Measurements from ENCODE around the gene CHIT1. TPM values are rescaled to one million over a fixed set of nuclear protein-coding genes. Genes with fewer than 3 reads are reported as not detected.

The CHIT1 gene
- total and polyA plus RNA-seq, 2 of the 8 experiments (the other 6 are each of a cell fraction or from before 2014, with no cell fraction given) = not detected

DNA sequence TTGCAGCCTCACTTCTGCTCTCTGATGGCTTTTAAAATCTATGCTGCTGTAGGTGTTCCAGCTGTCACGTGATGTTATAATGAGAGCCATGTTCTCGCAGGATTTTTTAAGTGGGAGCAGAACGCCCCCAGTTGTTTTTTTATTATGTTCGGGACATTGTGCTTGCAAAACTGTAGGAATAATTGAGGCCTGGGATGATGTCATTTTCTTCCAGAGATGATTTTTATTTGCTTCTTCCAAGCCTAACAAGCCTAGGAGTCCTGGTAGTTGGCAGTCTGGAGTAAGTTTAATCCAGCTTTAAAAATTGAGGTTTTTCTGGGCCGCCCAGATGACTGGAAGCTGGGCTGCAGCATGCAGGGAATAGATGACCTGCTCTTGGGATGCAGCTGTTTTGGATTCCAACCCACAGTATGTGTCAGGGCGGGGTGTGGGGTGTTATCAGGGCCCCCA is 34.6 kb upstream of the CHIT1 start:
- DNase-seq (ENCODE audit: low read depth in 1 of 2, low spot score in 2 of 2) (no peak), FAIRE-seq (no peak)
- no peaks in the 10 kb centered on the region for H4K20me1 ChIP-seq (replicated peaks in 1 of 2; ENCODE audit: control insufficient read depth in 1 of 2, insufficient read depth in 2 of 2, low read length in 2 of 2)
- no peak overlapping the region for H2BK15ac ChIP-seq (ENCODE audit: low read length)
- no peaks in the 10 kb centered on the region for H3K27me3 ChIP-seq (replicated peaks in 1 of 4; ENCODE audit: control insufficient read depth in 3 of 4, extremely low read depth in 1 of 4, insufficient read depth in 3 of 4, low read length in 3 of 4)
- no peak overlapping the region for H2BK12ac ChIP-seq (ENCODE audit: low read depth, low read length)
- H3K18ac ChIP-seq (ENCODE audit: extremely low read depth, low read length) = no peak overlapping the region
- WGBS, 2 experiments (ENCODE audit: extremely low coverage in 1 of 2, insufficient coverage in 1 of 2, insufficient read length in 1 of 2, insufficient replicate concordance in 2 of 2, low coverage in 1 of 2, low lambda C conversion rate in 2 of 2, missing lambda C conversion rate in 1 of 2) = 87% methylated on average over 6 of the region's 6 CpGs; no CpG with 5 or more reads in 1 of the 2 experiments
- no peak overlapping the region for H2AFZ ChIP-seq (ENCODE audit: low read length)
- no peak overlapping the region for H2BK20ac ChIP-seq (ENCODE audit: low read length)
- peaks cover 0 to 3% (median 1%) of the 10 kb centered on the region in 4 experiments; a peak in 2 of 7 replicates for H3K4me1 ChIP-seq (replicated peaks in 1 of 4; ENCODE audit: control insufficient read depth in 3 of 4, insufficient read depth in 4 of 4, low read length in 3 of 4)
- H3K4ac ChIP-seq (replicated peaks; ENCODE audit: insufficient read length, low read depth, low read length) = no peak overlapping the region
- H3K4me2 ChIP-seq (ENCODE audit: insufficient read depth in 1 of 2, low read depth in 2 of 2, low read length in 2 of 2) = no peak overlapping the region
- H3K23ac ChIP-seq (ENCODE audit: insufficient read length) = no peak overlapping the region
- no peak overlapping the region for H3K56ac ChIP-seq (replicated peaks; ENCODE audit: insufficient read length, low read depth, low read length)
- no peak overlapping the region for H3K14ac ChIP-seq (ENCODE audit: insufficient read length)
- H2BK120ac ChIP-seq (replicated peaks; ENCODE audit: low read depth, low read length) = no peak overlapping the region
- 0 out of 2 replicates have a peak, but pooled peaks cover 2% of the 10 kb centered on the region for H3K23me2 ChIP-seq (ENCODE audit: low read depth, low read length)
- no peak overlapping the region for H3K4me3 ChIP-seq (ENCODE audit: extremely low read depth in 1 of 4, insufficient read depth in 2 of 4, low read depth in 3 of 4, low read length in 4 of 4)
- ChIA-PET POLR2A (ENCODE audit: partially characterized antibody) (no interaction called here), CTCF (ENCODE audit: partially characterized antibody) (interaction anchor here (0.6 to 39.0 kb wide), 17 partner anchors 9 to 237 kb away, joined by 3 to 785 read pairs (median 4); partner anchors contain the start of gene MYOG)
- no peak overlapping the region for H4K91ac ChIP-seq (replicated peaks; ENCODE audit: insufficient read length, low read length)
- H3K9ac ChIP-seq (replicated peaks in 1 of 4; ENCODE audit: extremely low read depth in 1 of 4, low read depth in 3 of 4, low read length in 3 of 4) = no peak overlapping the region
- H3K79me2 ChIP-seq (ENCODE audit: control insufficient read depth in 1 of 2, insufficient read depth in 2 of 2, low read length in 2 of 2) = no peaks in the 10 kb centered on the region
- no peaks in the 10 kb centered on the region for H3K36me3 ChIP-seq (ENCODE audit: control insufficient read depth in 2 of 4, insufficient read depth in 4 of 4, low read length in 3 of 4)
- no peaks in the 10 kb centered on the region for H3K79me1 ChIP-seq (ENCODE audit: low read depth, low read length)
- H2AK5ac ChIP-seq (ENCODE audit: low read depth, low read length) = no peak overlapping the region
- H2BK5ac ChIP-seq (ENCODE audit: low read depth, low read length) = no peak overlapping the region
- no peak overlapping the region for H4K5ac ChIP-seq (ENCODE audit: insufficient read length, low read depth, low read length)
- H3K27ac ChIP-seq (ENCODE audit: low read depth, low read length) = no peak overlapping the region
- no peak overlapping the region for H4K8ac ChIP-seq (ENCODE audit: extremely low read depth, insufficient read depth, low read length)
- H3K9me3 ChIP-seq (ENCODE audit: insufficient read depth in 2 of 2, low read depth in 1 of 2, low read length in 1 of 2) = no peaks in the 10 kb centered on the region
- TF ChIP-seq TBP (IDR thresholded peaks at IDR 0.05; ENCODE audit: low read depth, low read length) = no peak
- TF ChIP-seq TEAD4 (IDR thresholded peaks at IDR 0.05; ENCODE audit: low read depth, low read length) = no peak
- TF ChIP-seq NRF1 (IDR thresholded peaks at IDR 0.05; ENCODE audit: low read depth, low read length) = no peak
- TF ChIP-seq SP1 (IDR thresholded peaks at IDR 0.05; ENCODE audit: low read depth, low read length) = no peak
- no peak for TF ChIP-seq KDM4A (IDR thresholded peaks at IDR 0.05; ENCODE audit: low read depth, low read length, severe bottlenecking)
- TF ChIP-seq JUND (IDR thresholded peaks at IDR 0.05; ENCODE audit: low read length) = no peak
- no peak for TF ChIP-seq CHD2 (IDR thresholded peaks at IDR 0.05; ENCODE audit: low read length)
- TF ChIP-seq CEBPB (IDR thresholded peaks at IDR 0.05; ENCODE audit: low read depth, low read length) = no peak
- TF ChIP-seq MAX (IDR thresholded peaks at IDR 0.05) = no peak

Data from H1 (cell line).